ENCODE measurements around the gene PDGFC.

The PDGFC gene

DNA sequence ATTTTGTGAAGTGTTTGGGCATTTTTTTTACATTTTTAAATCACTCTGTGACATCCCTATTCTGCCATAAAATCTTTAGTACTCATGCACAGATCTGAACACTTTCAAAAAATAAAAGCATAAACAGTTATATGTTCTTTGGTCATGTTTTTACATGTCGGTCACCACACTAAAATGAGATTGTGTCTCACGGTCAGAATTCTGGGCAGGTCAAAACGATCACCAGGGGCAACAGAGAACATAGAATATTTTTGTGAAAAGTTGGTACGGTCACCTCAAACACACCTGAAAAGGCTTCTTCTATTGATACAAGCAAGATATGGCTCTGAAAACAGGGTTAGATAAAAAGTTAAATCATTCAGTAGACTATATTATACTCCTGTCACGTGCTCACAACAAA, 189.1 kb downstream of the PDGFC start:
- H3K27ac ChIP-seq = no peak overlapping the region
- TF ChIP-seq CTCF (conservative IDR thresholded peaks at IDR 0.05) = no peak

- no peak overlapping the region for H3K27ac ChIP-seq
- no peak for TF ChIP-seq CTCF (conservative IDR thresholded peaks at IDR 0.05)
These were observed 189.7 kb downstream of the PDGFC start for GRCh38 chr4:156781852-156782251.

- H3K27ac ChIP-seq = no peak overlapping the region
- TF ChIP-seq CTCF (conservative IDR thresholded peaks at IDR 0.05) = no peak
These were observed 191.8 kb downstream of the PDGFC start for GRCh38 chr4:156779774-156780173.

GRCh38 chr4:156779042-156779441, 192.6 kb downstream of the PDGFC start:
- no peak overlapping the region for H3K27ac ChIP-seq
- TF ChIP-seq CTCF (conservative IDR thresholded peaks at IDR 0.05) = no peak

DNA sequence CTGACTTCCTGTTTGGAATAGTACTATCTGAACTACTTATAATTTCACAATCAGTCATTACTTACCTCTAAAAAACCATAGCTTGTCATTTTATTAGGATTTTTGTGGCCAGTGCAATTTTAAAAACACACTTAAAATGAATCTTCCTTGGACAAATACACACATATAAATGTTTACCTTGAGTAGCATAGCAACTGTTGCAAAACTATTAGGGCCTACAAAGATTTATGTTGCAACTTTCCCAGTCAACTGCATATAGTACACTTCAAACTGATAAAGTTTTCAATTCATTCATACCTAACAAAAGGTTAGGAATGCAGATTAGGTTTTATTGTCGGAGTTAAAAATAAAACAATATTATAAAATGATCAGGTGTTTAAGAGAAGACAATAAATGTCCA, 193.0 kb downstream of the PDGFC start:
- no peak for TF ChIP-seq CTCF (conservative IDR thresholded peaks at IDR 0.05)

GRCh38 chr4:156778093-156778492, 193.5 kb downstream of the PDGFC start:
- no peak for TF ChIP-seq CTCF (conservative IDR thresholded peaks at IDR 0.05)
- no peak overlapping the region for H3K27ac ChIP-seq

More for the DNA sequence above, 193.0 kb downstream of the PDGFC start:
- no peak overlapping the region for H3K27ac ChIP-seq

DNA sequence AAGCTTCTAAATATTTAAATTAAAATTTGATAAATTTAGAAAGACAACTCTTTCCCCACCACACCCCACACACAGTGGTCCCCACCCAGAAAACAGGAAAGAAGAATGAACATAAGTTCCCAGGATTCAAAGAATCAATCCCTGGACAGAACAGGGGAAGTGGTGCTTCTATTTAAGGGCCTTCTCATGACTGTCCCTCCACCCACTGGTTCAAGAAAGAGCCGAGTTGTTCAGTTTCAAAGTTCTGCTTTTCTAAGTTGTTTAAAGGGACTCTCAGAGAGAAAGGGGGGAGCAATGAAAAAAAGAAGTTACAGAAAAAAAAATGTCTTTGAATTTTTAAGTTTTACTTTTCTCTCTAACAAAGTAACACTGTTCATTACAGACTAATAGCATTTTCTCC, 195.8 kb downstream of the PDGFC start:
- no peak overlapping the region for H3K27ac ChIP-seq
- TF ChIP-seq CTCF (conservative IDR thresholded peaks at IDR 0.05) = no peak

DNA sequence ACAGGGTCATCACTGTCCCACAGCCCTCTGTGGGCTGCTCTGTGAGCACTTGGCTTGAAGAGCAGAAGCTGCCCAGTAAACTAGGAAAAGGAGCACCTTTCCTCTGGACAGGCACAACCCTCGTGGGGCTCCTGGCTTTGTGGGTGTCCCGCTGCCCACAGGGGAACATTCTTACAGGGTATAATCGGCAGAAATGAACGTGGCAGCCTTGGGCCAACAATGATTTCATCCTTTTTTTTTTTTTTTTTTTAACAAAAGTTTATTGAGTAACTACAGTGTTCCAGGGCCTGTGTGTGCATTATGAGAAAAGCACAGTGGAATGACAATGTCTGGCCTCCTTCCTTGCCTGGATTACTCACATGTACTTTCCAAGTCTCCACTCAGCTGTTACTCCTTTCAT, 197.2 kb downstream of the PDGFC start:
- TF ChIP-seq CTCF (conservative IDR thresholded peaks at IDR 0.05) = no peak
- H3K27ac ChIP-seq = no peak overlapping the region
